GM18870 (cell line): ENCODE results near the gene DAPK1.

Experiments
- ATAC-seq: cut with Tn5 transposase; IDR thresholded peaks from one replicate; pipeline ENCODE4 v1.9.1; 2021; ENCODE audit warnings: moderate library complexity; ENCODE audit not compliant: unreplicated experiment

DAPK1 gene

GRCh38 chr9:87681271-87682061 is 183.8 kb downstream of the DAPK1 start:
- ATAC-seq = no peak

- no peak for ATAC-seq
Measured at GRCh38 chr9:87682085-87682484, 184.4 kb downstream of the DAPK1 start.

- no peak for ATAC-seq
Measured at GRCh38 chr9:87682618-87683017, 185.0 kb downstream of the DAPK1 start.

GRCh38 chr9:87683751-87684626 is 186.3 kb downstream of the DAPK1 start:
- no peak for ATAC-seq

- no peak for ATAC-seq
Measured at GRCh38 chr9:87684627-87685219, 187.1 kb downstream of the DAPK1 start.

GRCh38 chr9:87685441-87685840 is 187.8 kb downstream of the DAPK1 start:
- ATAC-seq = no peak

GRCh38 chr9:87685871-87686519 is 188.3 kb downstream of the DAPK1 start:
- ATAC-seq = no peak

- ATAC-seq = no peak
Measured at GRCh38 chr9:87686520-87687090, 188.9 kb downstream of the DAPK1 start.

GRCh38 chr9:87687207-87687606 is 189.5 kb downstream of the DAPK1 start:
- ATAC-seq = no peak

GRCh38 chr9:87694236-87694755 is 196.6 kb downstream of the DAPK1 start:
- no peak for ATAC-seq

GRCh38 chr9:87695523-87695922 is 197.9 kb downstream of the DAPK1 start:
- no peak for ATAC-seq

- ATAC-seq = no peak
Measured at GRCh38 chr9:87696641-87697040, 199.0 kb downstream of the DAPK1 start.

GRCh38 chr9:87698069-87698809 is 200.6 kb downstream of the DAPK1 start:
- no peak for ATAC-seq

- no peak for ATAC-seq
Measured at GRCh38 chr9:87699835-87700234, 202.2 kb downstream of the DAPK1 start.

GRCh38 chr9:87701491-87701890 is 203.8 kb downstream of the DAPK1 start:
- ATAC-seq = no peak

GRCh38 chr9:87701931-87702421 is 204.3 kb downstream of the DAPK1 start:
- no peak for ATAC-seq

- no peak for ATAC-seq
Measured at GRCh38 chr9:87702921-87703320, 205.3 kb downstream of the DAPK1 start.

- ATAC-seq = no peak
Measured at GRCh38 chr9:87703636-87704276, 206.1 kb downstream of the DAPK1 start.

GRCh38 chr9:87704342-87704741 is 206.7 kb downstream of the DAPK1 start:
- no peak for ATAC-seq
